MG63 (cell line): ENCODE measurements around the gene CATSPER3. TPM values are rescaled to one million over a fixed set of nuclear protein-coding genes. Genes with fewer than 3 reads are reported as not detected.
A peak's percentile ranks its signal among the peaks of the same experiment; 100 is the strongest.

Experiments
- DNase-seq: peaks from one replicate; pipeline ENCODE4 v3.0.0-alpha.2; 2020
- H3K27me3 ChIP-seq: fragments of 250-450 bp; sonication (Bioruptor Pico); 2 replicates; pipeline ENCODE4 v1.5.1; 2020; ENCODE audit warnings: mild to moderate bottlenecking, moderate library complexity
- H3K36me3 ChIP-seq: fragments of 250-450 bp; sonication (Bioruptor Pico); 2 replicates; pipeline ENCODE4 v1.5.1; 2020; ENCODE audit warnings: mild to moderate bottlenecking, moderate library complexity
- H3K4me3 ChIP-seq: fragments of 250-450 bp; sonication (Bioruptor Pico); 2 replicates; pipeline ENCODE4 v1.5.1; 2020; ENCODE audit warnings: mild to moderate bottlenecking, moderate library complexity
- H3K9me3 ChIP-seq: fragments of 250-450 bp; sonication (Bioruptor Pico); 2 replicates; pipeline ENCODE4 v1.5.1; 2020; ENCODE audit warnings: mild to moderate bottlenecking, moderate library complexity
- total RNA-seq: library from RNA; depleted of rRNA; stranded (reverse); fragments of >200 nt; shearing (Covaris generic); gene quantifications from 2 replicates; pipeline ENCODE4 v1.2.3, GENCODE V29; 2014; ENCODE audit warnings: low replicate concordance

Gene CATSPER3
- total RNA-seq, 1 experiment from 2014 or later = 0.59 TPM

DNA sequence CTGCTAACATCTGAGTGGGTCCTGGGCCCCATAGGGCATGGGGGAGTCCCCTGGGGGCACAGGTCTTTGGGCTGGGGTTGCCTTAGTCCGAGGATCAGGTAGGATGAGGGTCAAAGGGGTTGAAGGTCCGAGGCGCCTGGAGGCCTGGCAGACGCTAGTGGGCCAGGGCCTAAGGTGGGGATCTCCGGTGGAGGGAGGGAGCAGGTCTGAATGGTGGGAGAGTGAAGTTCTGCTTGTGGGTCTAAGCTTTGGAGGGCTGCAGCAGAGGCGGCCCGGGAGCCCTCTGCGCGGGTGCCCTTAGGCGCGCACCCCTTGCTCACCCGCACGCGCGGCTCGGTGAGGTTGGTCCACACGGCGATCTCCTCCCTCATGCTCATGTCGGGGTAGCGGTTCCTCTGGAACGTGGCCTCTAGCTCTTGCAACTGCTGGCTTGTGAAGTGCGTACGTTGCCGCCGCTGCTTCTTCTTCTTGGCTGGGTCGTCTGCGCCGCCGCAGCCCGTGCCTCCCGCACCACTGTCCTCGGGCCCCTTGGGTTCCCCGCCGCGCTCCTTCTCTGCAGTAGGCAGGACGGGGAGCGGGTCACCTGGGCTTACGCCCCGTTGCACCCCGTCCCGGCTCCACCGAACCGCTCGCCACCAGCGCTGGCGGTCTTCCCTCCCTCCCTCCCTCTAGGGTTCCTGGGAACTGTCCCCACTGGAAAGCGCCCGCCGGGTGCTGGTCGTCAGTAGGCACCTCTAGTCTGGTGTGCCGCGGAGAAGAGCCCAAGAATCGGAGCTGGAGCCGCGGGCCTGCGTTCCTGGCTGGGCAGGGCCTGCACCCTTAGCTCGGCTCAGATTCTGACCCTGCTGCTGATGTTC, 63.5 kb downstream of the CATSPER3 start:
- H3K4me3 ChIP-seq = peak overlapping the region; percentile 95
- no peaks in the 10 kb centered on the region for H3K27me3 ChIP-seq
- no peaks in the 10 kb centered on the region; the same call in 1 of the 2 replicates for H3K9me3 ChIP-seq
- no peak for DNase-seq
- H3K36me3 ChIP-seq = peaks cover 78% of the 10 kb centered on the region

DNA sequence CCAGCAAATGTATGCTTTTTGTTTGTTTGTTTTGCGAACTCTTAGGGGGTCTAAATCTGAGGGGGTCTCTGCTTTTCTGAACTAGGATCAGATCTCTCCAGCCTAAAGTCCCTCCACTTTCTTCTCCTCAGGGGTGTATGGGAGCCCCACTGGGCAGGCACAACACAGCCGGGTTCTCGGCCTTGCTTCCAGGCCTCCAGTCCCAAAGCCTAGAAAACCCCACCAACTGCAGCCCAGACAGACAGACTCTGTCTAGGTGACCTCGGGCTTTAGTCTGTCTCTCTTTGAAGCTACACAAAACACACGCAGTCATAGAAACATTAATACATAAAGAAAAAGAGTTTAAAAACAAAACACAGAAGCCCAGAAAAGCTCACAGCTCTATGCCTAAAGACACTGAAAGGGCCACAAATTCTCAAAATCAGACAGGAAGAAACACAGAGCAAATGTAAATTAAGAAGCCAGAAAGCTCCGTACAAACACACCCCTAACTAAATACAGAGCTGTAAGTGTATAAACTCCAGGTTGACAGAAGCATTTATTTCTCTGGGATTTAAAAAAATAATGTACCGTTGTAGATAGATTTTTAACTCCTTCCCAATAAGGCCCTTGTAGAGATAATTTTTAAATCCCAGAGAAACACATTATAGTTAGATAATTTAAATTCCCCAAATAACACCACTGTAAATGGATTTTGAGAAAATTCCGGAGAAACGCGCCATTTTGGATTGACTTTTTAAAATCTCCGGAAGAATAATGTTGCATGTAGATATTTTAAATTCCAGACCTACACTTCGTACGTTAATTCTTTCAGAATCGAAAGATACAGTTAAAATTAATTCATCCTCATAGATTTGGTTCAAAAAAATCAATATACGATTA, 64.3 kb downstream of the CATSPER3 start:
- peaks cover 69% of the 10 kb centered on the region for H3K36me3 ChIP-seq
- H3K4me3 ChIP-seq = peak overlapping the region; percentile 95
- no peaks in the 10 kb centered on the region; the same call in 1 of the 2 replicates for H3K9me3 ChIP-seq
- H3K27me3 ChIP-seq = no peaks in the 10 kb centered on the region
- DNase-seq = no peak

DNA sequence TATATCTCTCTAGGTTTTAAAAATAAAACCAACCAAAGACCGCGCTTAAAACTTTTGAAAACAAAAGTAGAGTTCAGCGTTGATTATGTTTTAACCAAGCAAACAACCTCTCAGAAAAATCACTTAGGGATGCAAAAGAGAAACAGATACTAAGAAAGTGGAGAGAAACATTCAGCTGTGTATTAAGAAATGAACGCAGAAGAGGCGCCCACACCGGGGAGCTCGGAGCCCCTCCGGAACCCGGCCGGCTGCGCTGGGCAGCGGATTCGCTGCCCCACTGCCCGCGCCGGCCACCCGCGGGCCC, 64.9 kb downstream of the CATSPER3 start:
- no peaks in the 10 kb centered on the region; the same call in 1 of the 2 replicates for H3K9me3 ChIP-seq
- no peaks in the 10 kb centered on the region for H3K27me3 ChIP-seq
- H3K4me3 ChIP-seq = peak overlapping the region; percentile 95
- DNase-seq = no peak
- H3K36me3 ChIP-seq = peaks cover 63% of the 10 kb centered on the region

DNA sequence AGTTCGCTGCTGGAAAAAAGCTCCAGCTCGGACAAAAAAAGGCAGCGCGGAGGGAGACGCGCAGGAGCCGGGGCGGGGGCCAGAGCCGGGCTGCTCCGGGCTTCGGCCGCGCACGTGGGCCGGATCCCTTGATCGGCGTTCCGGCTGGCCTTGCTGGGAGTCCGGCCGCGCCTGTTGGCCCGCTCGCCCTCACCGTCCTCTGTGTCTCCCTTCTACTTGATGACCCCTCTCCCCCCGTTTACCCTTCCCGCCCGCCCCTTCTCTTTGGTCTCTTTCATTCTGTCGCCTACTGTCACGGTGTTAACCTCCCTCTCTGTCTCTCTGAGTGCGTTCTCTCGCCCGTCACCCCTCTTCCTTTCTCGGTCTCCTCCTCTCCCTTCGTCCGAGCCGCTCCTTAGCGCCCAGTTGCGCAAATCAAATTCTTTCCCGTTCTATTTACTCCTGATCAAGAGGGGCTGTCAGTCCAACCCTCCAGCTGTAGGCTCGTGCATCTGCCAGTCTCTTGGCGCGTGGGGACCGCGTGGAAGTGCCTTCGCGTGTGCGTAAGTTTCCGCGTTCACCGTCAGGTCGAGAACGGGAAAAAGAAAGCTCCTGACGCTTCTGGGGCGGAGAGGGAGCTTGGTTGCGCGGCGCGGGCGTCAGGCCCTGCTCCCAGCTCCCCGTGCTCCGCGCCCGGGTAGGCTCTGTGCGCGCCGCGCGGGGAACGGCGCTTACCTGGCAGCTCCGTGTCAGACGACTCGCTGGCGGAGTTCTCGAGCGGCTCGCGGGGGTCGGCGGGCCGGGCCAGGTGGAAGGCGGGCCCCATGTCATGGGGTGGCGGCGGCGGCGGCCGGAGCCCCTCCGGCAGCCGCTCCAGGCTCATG, 65.5 kb downstream of the CATSPER3 start:
- Histone ChIP-seq H3K27me3 (no peaks in the 10 kb centered on the region), H3K4me3 (peak overlapping the region; percentile 95), H3K9me3 (no peaks in the 10 kb centered on the region; the same call in 1 of the 2 replicates), H3K36me3 (peaks cover 58% of the 10 kb centered on the region)
- DNase-seq = peak; percentile 68

DNA sequence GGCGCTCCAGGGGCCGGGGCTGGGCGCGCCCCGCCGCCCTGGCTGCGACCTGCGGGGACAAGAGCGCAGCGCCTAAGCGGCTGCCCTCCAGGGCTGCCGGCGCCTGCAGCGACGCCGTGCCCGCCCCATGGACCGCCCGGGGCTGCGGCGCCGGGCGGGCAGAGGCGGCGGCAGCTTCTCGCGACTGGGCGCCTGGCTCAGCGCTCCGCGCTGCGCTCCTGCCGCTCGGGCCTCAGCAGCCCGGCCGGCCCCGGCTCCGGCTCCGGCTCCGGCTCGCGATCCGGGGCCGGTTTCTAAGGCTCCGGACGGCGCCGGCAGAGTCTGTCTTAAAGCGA, 66.2 kb downstream of the CATSPER3 start, which contains the start of gene PITX1:
PITX1 (minus strand) TSS at position 328 of the 335 bp plus-strand sequence. CDS start 347 bp downstream, outside the sequence.
- peak within 1 kb of the TSS; percentile 95 for H3K4me3 ChIP-seq
- no peaks in the 10 kb centered on the region for H3K27me3 ChIP-seq
- no peak for DNase-seq
- H3K36me3 ChIP-seq = peaks cover 55% of the 10 kb centered on the region
- no peaks in the 10 kb centered on the region; the same call in 1 of the 2 replicates for H3K9me3 ChIP-seq

DNA sequence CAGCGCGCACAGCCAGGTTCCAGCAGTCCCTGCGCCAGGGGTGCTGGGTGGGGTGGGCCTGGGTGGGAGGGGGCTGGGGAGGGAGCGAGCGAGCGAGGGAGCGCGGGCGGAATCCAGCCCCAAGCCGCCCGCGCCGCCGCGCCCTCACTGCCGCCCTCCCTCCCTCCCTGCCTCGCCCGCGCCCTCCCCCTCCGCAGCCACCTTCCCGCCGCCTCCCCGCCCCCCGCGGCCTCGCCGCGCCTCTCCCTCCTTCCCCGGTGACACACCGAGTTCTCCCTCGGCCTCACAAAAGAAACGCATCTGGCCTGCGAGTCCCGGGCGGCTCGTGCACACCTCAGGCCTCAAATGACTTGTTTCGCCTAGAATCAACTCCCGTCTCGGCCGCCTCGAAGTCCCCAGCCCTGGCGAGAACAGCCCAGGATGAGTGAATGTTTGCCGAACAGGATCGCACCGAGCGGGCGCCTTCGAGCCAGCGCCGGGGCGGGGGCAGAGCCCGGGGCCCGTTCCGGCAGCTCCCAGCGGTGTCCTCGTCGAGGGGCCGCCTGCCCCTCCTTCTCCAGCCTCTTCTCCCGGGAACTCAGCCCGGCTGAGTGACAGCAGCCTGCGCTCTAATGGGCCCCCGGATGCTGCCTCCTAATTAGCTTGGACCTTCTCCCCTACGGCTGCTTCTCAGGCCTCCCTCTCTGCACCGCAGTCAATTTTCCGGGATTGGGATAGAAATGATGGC, 66.7 kb downstream of the CATSPER3 start:
- Histone ChIP-seq H3K9me3 (no peaks in the 10 kb centered on the region; the same call in 1 of the 2 replicates), H3K36me3 (peaks cover 50% of the 10 kb centered on the region), H3K4me3 (peak overlapping the region; percentile 95), H3K27me3 (no peaks in the 10 kb centered on the region)
- peak; percentile 97 for DNase-seq

DNA sequence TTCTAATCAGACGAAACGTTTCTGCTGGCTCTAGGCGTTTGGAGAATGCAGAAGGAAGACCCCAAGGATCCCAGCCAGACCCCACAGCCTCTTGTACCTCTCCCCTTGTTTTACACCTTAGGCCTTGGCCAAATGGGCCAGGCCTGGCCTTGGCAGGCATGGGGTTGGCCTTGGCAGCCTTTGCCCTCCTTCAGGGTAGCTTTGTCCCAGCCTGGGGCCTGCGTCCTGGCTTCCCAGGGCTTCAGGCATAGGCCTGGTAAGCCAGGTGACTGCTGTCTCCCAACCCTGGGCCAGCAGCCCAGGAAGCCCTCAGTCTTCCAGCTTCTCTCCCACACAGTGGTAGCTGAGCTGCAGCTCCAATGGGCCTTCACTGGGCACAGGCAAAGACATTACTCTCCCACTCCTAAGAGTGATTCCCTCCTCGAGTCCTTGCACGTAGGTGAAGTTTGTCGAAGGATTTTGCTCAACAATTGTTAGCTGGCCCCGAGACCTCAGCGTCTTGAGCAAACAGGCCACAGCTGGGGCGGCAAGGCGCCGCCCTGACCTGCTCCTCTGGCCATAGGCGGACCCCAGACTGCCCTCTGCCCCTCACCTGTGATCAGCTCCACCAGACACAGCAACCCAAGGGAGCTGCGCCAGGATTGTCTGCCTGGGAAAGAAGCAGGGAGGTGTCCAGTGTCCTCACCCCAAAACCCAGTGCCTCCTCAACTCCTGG, 67.4 kb downstream of the CATSPER3 start:
- H3K4me3 ChIP-seq = peak overlapping the region; percentile 95
- H3K36me3 ChIP-seq = peaks cover 43% of the 10 kb centered on the region
- H3K9me3 ChIP-seq = no peaks in the 10 kb centered on the region
- peak; percentile 75 for DNase-seq
- no peaks in the 10 kb centered on the region for H3K27me3 ChIP-seq

DNA sequence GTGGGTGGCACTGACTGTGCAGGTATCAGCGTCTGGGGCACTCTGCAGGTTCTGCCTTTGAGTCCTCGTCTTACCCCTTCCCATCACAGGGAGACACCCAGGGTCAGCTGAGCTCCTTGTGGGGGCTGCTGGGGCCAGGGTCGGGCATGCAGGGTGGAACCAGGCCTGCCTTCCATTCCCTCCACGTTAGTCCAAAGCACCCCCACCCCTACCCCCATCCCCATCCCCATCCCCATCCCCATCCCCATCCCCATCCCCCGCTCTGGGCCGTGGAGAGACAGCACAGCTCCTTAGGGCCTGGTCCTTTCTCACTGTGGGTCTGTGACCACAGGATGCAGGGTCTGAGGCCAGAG, 67.9 kb downstream of the CATSPER3 start:
- H3K36me3 ChIP-seq = peaks cover 38% of the 10 kb centered on the region
- no peak overlapping the region for H3K4me3 ChIP-seq
- DNase-seq = no peak
- no peaks in the 10 kb centered on the region for H3K9me3 ChIP-seq
- no peaks in the 10 kb centered on the region for H3K27me3 ChIP-seq

DNA sequence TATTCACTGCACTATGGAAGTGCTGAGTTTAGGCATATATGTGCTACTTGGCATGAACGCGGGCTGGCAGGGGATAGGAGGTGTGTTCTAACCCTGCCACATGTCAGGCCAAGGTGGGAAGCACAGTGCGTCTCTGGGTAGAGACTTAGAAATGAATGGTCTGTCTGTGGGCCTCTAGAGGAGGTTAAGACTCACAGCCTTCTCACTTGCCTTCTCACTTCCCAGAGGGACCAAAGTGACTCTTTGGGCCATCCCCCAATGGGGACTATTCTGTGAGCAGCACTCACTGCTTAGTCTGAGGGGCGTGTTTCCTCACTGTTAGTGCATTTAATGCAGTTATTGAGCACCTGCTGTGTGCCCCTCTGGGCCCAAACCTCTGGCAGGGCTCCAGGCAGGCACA, 68.7 kb downstream of the CATSPER3 start:
- Histone ChIP-seq H3K36me3 (peaks cover 30% of the 10 kb centered on the region), H3K9me3 (no peaks in the 10 kb centered on the region), H3K4me3 (no peak overlapping the region), H3K27me3 (no peaks in the 10 kb centered on the region)
- no peak for DNase-seq

DNA sequence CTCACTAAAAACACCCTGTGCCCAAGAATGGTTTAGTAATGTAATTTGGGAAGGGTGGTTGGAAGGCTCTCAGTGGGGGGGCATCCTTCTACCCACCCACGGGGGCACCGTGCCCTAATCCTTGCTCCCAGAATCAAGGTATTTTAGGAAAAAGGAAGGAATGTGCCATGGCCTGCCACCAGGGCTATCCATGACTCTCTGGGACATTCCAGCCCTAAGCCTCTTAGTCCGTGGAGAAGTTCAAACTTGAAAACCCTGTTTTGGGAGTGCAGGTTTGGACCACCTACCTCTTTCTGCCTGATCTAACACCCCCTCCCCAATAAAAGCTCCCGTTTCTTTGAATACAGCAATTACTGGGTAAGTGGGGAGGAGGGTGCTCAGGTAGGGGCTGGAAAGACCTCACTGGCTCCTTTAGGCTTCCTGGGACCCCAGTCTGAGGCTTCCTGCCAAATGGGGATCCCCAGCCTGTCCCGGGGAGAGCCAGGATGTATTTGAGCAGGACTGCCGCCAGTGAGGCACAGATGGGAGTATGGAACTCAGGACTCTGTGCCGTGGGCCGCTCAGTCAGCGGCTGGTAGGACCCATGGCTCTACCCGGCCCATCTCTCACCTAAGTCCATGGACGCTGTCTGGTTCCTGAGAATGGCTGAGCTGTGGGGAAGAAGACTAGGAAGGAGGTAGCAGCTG, 70.0 kb downstream of the CATSPER3 start:
- H3K9me3 ChIP-seq = no peaks in the 10 kb centered on the region
- peaks cover 18% of the 10 kb centered on the region for H3K36me3 ChIP-seq
- no peak for DNase-seq
- H3K27me3 ChIP-seq = no peaks in the 10 kb centered on the region
- H3K4me3 ChIP-seq = no peak overlapping the region

DNA sequence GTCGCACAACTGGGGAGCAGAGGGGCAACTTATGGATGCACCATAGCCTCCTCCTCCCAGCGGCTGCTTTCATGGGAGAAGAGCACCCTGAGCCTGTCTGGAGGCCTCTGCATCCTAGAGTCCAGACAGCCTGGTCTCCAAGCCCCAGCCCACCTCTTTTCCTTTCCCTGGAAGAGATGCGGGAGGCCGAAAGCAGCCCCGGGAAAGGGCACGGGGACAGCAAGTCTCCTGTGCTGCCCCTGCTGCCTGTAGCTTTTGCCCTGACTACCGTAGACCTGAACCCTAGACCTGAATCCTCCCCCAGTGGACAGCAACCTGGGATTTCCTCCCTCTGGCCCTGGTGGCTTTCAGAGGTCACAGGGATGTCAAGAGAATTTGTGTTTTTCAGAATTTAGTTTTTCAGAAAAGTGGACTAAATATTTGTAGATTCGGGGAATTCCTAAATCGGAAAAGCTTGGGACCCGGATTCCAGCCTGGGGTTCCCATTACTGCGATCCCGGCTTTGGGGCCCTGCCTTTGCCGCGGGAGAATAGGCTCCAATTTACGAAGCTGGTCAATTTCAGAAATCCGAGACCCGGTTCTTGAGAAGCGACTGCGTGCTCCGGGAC, 70.6 kb downstream of the CATSPER3 start:
- Histone ChIP-seq H3K27me3 (no peaks in the 10 kb centered on the region), H3K36me3 (peaks cover 11% of the 10 kb centered on the region), H3K9me3 (no peaks in the 10 kb centered on the region), H3K4me3 (no peak overlapping the region)
- no peak for DNase-seq

DNA sequence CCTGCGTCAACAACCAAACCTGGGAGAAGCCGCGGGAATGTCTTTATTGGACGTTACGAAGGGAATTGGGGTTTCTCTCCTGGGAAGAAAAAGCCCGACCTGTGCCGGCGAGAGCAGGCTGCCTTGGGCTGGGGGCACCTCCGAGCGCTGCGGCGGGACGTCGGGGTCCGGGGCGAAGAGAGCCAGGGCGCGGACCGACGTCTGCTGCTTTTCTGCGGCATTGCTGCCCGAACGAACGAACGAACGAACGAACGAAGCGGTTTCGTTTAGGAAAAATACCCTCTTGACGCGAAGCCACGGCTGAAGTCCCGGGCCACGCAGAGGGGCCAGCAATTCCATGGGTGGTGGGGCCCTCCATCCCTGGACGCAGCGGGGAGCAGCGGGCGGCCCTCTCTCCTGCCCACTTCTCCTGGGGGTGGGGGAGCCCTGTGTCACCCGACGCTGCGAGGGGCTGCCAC, 71.1 kb downstream of the CATSPER3 start:
- H3K27me3 ChIP-seq = no peaks in the 10 kb centered on the region
- H3K9me3 ChIP-seq = no peaks in the 10 kb centered on the region
- H3K36me3 ChIP-seq = peaks cover 8% of the 10 kb centered on the region; the same call in 1 of the 2 replicates
- DNase-seq = no peak
- H3K4me3 ChIP-seq = no peak overlapping the region; the same call in 1 of the 2 replicates

DNA sequence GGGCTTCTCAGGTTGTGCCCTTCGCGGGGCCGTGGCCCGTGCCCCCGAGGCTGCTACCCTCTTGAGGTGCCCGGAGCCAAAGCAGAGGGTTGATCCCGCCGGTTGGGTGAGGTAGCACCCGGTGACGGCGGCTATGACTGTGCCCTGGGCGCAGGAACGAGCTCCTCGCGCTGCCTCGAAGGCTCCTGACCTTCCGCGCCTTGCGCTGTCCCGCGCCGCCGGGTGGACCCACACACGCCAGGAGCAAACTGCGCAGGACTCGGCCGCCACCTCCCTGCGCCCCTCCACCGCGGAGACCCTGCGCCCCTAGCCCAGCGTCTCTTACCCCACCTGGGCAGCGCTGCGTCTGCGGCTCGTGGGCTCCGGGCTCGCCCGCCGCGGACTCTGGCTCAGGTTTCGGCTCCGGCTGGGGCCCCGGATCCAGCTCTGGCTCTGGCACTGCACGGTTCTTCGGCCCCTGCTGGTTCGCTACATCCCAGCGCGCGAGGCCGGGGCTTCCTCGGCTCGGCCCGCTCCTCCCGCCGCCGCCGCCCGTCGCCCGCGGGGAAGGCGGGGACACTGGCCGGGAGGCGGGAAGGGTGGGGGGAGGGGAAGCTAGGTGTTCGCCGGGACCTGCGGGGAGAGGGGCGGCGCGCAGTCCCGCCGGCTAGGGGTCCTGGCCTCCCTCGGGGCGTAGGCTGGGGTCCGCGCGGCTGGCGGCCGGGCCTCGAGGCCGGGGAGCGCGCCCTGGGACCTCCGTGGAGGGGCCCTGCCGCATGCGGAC, 71.7 kb downstream of the CATSPER3 start:
- H3K9me3 ChIP-seq = no peaks in the 10 kb centered on the region
- no peaks in the 10 kb centered on the region for H3K27me3 ChIP-seq
- H3K36me3 ChIP-seq = peaks cover 8% of the 10 kb centered on the region
- H3K4me3 ChIP-seq = peak overlapping the region; percentile 6
- no peak for DNase-seq

DNA sequence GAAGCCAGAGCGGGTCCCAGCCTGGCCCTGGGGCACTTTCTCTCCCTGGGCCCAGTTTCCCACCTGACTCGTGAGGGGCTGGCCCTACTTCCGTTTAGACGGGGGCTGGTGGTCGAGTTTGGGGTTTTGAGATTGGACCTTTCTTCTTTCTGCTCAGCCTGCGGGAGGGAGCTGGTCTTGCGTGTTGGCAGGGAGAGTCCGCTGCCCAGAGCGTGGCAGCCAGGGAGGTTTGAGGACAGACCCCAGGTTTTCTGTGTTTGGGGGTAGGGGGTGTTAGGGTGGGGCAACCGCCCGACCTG, 72.3 kb downstream of the CATSPER3 start:
- H3K9me3 ChIP-seq = no peaks in the 10 kb centered on the region
- no peaks in the 10 kb centered on the region for H3K27me3 ChIP-seq
- H3K4me3 ChIP-seq = no peak overlapping the region
- peaks cover 5% of the 10 kb centered on the region for H3K36me3 ChIP-seq
- no peak for DNase-seq
